Stimulated activated CD4-positive, alpha-beta T cell treated with anti-CD3 and anti-CD28 coated beads, Interleukin-15, amount 100 ng/mL, for 1 hour (primary cell): ENCODE data around the gene COASY.
"Not testable (repeated sequence)": the region's sequence is repeated elsewhere in the genome, so short reads cannot be mapped to it uniquely, and the experiment has no call there.

ENCODE experiments used
- DNase-seq, 2 donors: peaks; one replicate each; pipeline ENCODE4 v3.0.0-alpha.2; 2020; ENCODE audit warnings: low read depth in 1 of 2, low spot score in 1 of 2

Gene COASY

GRCh38 chr17:42609814-42610801, 48.2 kb downstream of the COASY start:
- DNase-seq, result not testable (repeated sequence)

- no peak for DNase-seq
Observed at GRCh38 chr17:42612013-42612412, 50.1 kb downstream of the COASY start.

- no peak for DNase-seq
Observed at GRCh38 chr17:42613699-42614295, 51.8 kb downstream of the COASY start.
